ENCODE data around the gene NR4A1. TPM values are rescaled to one million over a fixed set of nuclear protein-coding genes. Genes with fewer than 3 reads are reported as not detected.
"Not testable (repeated sequence)": the region's sequence is repeated elsewhere in the genome, so short reads cannot be mapped to it uniquely, and the experiment has no call there.

The NR4A1 gene
- polyA plus RNA-seq, 5 donors = 16.6 to 160 (median 69.9) TPM

- DNase-seq = peak in 1 of 2 donors; percentile 23
Observed at GRCh38 chr12:52091869-52092268, 40.6 kb downstream of the NR4A1 start.

- no peak for DNase-seq
Observed at GRCh38 chr12:52093346-52093745, 42.1 kb downstream of the NR4A1 start.

- DNase-seq = no peak
Observed at GRCh38 chr12:52096332-52097044, 45.2 kb downstream of the NR4A1 start.

- no peak for DNase-seq
Observed at GRCh38 chr12:52097045-52097666, 45.9 kb downstream of the NR4A1 start.

GRCh38 chr12:52104431-52105089 is 53.3 kb downstream of the NR4A1 start:
- not testable (repeated sequence) for DNase-seq

Other genes starting within 250 kb of the NR4A1 start
- 1 to 10 TPM; 1.2 to 2.6 (median 1.8) TPM for gene FIGNL2, start 202.7 kb upstream of the NR4A1 start, polyA plus RNA-seq (ENCODE audit: insufficient read depth in 1 of 5, insufficient read length in 5 of 5, low replicate concordance in 1 of 5)
- under 1 TPM in 1 of 5 donors, not detected in 4; 0.05 TPM for gene ANKRD33, start 163.3 kb upstream of the NR4A1 start, polyA plus RNA-seq (ENCODE audit: insufficient read depth in 1 of 5, insufficient read length in 5 of 5, low replicate concordance in 1 of 5)
- gene ACVRL1, start 143.9 kb upstream of the NR4A1 start, polyA plus RNA-seq (ENCODE audit: insufficient read depth in 1 of 5, insufficient read length in 5 of 5, low replicate concordance in 1 of 5) = 100 to 1,000 TPM in 1 of 5 donors, 10 to 100 TPM in 4; 74.1 to 106 (median 78.8) TPM
- 10 to 100 TPM; 14.1 to 16.3 (median 15.1) TPM for gene ACVR1B, start 99.7 kb upstream of the NR4A1 start, polyA plus RNA-seq (ENCODE audit: insufficient read depth in 1 of 5, insufficient read length in 5 of 5, low replicate concordance in 1 of 5)
- gene TAMALIN, start 44.5 kb upstream of the NR4A1 start, polyA plus RNA-seq (ENCODE audit: insufficient read depth in 1 of 5, insufficient read length in 5 of 5, low replicate concordance in 1 of 5) = 10 to 100 TPM; 30.2 to 41.9 (median 36.1) TPM
- 10 to 100 TPM; 20.1 to 28.3 (median 21.9) TPM for gene ATG101, start 18.5 kb downstream of the NR4A1 start, polyA plus RNA-seq (ENCODE audit: insufficient read depth in 1 of 5, insufficient read length in 5 of 5, low replicate concordance in 1 of 5)
- 1 to 10 TPM; 2.2 to 8.0 (median 3.4) TPM for gene SMIM41, start 28.3 kb downstream of the NR4A1 start, polyA plus RNA-seq (ENCODE audit: insufficient read depth in 1 of 5, insufficient read length in 5 of 5, low replicate concordance in 1 of 5)
- 1 to 10 TPM in 2 of 5 donors, under 1 TPM in 3; 0.48 to 1.9 (median 0.90) TPM for gene KRT80, start 140.6 kb downstream of the NR4A1 start, polyA plus RNA-seq (ENCODE audit: insufficient read depth in 1 of 5, insufficient read length in 5 of 5, low replicate concordance in 1 of 5)
- gene KRT7, start 181.8 kb downstream of the NR4A1 start, polyA plus RNA-seq (ENCODE audit: insufficient read depth in 1 of 5, insufficient read length in 5 of 5, low replicate concordance in 1 of 5) = 10 to 100 TPM; 13.7 to 47.1 (median 24.3) TPM
- gene KRT86, start 223.2 kb downstream of the NR4A1 start, polyA plus RNA-seq (ENCODE audit: insufficient read depth in 1 of 5, insufficient read length in 5 of 5, low replicate concordance in 1 of 5) = under 1 TPM in 4 of 5 donors, not detected in 1; 0.08 to 0.24 (median 0.18) TPM
- gene KRT81, start 240.1 kb downstream of the NR4A1 start, polyA plus RNA-seq (ENCODE audit: insufficient read depth in 1 of 5, insufficient read length in 5 of 5, low replicate concordance in 1 of 5) = under 1 TPM in 3 of 5 donors, not detected in 2; 0.11 to 0.24 (median 0.16) TPM

Measured in right lung (tissue), 5 donors.